ENCODE results near the gene TMEM129.

The TMEM129 gene

DNA sequence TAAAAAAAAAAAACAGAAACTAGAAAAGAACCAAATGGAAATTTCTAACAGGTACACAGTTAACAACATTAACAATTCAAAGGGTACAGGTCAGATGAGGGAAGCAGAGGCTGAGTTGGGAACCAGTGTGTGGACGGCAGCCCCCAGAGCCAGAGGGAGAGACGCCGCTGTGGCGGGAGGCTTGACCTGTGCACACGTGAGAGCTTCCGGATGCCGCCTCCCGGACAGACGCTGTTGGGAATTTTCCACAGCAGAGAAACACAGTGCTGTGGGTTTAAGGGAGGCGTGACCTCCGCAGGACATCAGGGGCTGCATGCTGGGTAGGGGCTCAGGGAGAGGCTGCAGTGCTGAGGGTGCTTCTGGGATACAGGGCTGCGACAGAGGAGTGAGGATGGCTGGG is 22.4 kb upstream of the TMEM129 start:
- DNase-seq, result no peak

DNA sequence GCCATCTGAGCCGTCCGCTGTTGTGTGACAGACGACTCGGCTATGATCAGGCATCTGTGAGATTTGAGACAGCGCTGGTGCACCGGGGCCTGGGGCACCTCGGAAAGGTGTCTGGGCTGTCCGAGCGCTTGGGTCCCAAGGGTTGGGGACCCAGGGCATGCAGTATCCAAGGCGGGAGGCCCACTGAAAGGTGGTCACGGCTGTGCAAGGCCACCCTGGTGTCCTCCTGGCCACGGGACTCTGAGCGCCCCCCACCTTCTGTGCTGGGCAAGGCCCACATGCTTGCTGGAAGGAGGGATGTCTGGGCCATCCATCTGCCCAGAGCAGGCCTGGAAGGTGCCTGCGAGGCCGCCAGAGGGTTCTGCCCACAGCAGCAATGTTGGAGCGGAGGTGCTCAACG is 20.1 kb upstream of the TMEM129 start:
- no peak for DNase-seq

DNA sequence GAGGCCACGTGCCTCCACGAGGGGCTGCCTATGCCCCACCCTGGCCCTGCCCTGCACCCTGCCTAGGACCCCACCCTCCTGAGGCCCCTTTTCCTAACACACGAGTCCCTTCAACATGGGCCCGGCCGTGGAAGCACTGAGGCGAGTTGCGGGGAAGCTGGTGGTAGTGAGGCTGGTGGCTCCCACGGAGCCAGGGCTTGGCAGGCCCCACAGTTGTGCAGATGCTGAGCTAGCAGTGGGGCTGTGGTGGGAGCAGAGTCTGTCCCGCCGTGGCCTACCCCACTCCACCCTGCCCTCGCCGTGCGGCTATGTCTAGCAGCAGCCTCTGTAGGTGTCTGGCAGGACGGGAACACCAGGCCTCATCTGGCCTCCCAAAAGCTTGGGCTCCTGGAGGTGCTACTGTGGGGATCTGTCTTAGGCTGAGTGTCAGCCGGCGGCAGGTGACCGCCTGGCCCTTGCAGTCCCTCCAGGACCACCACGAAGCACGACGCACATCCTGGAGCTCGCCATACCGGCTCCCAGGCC is 19.0 kb upstream of the TMEM129 start:
- DNase-seq, result no peak

DNA sequence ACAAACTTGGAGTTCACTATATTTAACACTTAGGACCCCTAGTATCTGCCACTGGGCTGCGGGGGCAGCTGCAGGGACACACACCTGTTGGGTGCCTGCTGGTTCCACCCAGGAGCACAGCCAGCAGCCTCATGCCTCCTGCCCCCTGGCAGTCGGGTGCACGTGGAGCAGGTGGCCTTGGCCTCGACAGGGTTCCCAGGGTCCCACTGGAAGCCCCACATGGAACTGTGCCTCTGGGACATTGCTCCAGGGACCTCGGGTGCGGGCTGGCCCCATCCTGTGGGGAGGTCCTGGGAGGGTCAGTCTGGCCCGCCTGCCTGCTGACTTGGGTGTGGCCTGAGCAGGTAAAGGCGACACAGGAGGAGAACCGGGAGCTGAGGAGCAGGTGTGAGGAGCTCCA is 18.2 kb upstream of the TMEM129 start:
- DNase-seq, result no peak

DNA sequence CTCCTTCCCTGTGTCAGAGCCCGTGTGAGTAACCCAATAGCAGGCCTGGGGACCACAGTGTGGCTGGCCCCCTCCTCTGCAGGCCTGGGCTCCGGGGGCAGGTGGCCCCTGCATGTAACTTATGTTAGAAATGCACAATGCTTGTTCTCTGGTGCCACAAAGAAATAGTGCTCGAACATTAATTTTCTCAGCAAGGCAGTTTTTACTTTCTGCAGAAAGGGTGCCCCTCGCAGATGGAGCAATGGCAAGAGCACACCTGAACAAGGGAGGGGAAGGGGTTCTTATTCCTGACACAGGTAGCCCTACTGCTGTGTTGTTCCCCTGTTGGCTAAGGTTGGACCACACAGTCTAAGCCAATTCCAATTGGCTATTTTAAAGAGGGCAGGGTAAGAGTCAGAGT is 17.3 kb upstream of the TMEM129 start:
- DNase-seq, result no peak

DNA sequence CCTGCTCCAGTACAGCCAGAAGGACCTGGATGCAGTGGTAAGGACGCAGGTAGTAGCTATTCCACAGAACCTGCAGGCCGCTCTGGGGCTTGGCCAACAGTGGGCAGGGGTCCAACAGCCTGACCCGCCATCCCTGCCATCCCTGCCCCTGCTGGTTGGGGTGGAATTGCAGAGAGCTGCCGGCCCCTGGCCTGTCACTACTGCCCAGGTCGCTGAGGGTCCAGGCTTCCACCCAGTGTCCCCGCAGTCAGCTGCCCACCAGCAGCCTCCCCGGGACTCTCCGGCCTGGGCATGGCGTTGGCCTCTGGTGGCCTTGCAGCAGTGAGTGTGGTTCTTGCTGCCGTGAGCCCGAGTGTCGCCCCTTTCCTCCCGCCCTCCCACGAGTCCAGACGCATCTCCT is 16.5 kb upstream of the TMEM129 start:
- DNase-seq, result no peak

DNA sequence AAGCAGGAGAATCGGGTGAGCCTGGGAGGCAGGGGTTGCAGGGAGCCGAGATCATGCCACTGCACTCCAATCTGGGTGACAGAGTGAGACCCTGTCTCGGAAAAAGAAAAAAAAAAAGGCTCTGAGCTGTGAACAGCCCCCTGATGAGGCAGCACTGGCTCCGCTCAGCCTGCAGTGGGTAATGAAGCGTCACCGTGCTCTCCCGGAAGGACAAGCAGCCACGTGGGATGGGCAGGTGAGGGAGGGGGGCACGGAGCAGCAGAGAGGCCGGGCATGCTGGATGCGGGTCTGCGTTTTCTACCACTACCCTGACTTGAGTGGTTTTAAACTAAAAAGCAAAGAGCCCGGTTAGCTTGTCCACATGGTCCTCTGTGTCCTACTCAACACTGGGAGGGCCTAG is 15.7 kb upstream of the TMEM129 start:
- DNase-seq, result no peak

DNA sequence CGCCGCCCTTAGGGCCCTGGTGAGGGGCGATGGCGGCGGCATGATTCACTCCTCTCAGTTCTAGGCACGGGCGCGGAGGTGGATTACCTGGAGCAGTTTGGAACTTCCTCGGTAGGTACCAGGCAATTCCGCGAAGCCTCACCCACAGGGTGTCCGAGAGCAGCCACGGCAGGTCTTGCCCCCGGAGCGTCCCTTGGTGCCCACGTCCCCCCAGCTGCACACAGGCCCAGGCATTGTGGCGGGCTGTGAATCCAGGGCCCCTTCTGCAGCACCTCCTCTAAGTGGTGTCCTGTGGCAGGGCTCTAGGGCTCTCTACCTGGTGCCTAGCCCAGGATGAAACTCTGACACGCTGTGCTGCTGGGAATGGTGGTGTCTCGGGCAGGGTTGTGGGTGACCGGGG is 14.1 kb upstream of the TMEM129 start:
- no peak for DNase-seq

DNA sequence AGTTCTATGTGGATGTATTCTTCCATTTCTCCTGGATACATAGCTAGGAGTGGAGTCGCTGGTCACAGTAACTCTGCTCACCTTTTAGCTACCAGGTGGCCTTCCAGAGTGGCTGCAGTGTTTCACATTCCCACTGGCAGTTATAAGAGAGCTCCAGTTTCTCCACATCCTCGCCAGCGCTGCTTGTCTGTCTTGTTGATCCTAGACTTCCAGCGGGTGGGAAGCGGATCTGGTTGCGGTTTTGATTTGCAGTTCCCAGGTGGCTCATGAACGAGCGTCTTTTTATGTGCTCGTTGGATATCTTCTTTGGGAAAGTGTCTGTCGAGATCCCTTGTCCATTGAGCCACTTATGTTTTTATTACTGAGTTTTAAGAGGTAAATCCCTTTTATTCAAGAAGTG is 11.8 kb upstream of the TMEM129 start:
- DNase-seq, result no peak

DNA sequence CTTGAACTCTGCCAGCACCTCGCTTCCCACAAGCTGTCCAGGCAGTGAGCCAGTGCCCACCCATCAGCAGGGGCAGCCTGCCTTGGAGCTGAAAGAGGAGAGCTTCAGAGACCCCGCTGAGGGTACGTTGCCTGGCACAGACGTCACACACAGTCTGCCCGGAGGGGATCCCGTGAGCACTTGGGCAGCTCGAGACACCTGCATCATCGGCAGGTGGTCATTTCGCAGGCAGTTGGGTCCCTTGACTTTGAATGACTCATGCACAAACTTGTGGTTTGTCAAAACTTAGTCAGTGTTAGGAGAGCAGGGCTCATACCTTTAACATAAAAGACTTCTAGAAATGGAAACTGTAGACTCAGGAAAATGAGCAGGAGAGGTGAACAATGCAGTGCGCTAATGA is 10.1 kb upstream of the TMEM129 start:
- DNase-seq, result no peak

DNA sequence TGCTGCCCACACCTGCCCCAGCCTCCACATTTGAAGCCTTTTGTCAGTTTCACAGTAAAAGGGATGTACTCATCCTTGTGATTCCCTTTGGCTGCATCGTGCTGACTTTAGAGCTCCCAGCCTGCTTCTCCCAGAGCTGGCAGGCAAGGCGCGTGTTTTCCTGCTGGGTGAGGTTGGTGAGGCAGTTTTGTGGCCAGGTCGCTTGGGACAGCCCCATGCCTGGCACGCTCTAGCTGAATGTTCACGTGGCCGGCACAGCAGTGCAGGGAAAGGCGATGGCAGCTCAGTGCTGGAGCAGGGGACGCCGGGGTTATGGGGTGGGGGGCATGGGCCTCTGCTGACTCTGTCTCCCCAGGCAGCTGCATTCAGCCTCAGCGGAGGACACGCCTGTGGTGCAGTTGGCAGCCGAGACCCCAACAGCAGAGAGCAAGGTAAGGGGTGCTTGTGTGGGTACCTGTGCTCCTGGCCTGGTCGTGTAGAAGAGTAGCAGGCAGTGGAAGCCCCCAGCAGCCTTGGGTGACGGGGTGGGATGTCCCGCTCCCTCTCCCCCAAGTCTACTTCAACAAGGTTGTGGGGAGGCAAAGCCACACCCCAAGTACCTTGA is 9.5 kb upstream of the TMEM129 start:
- DNase-seq, result no peak

DNA sequence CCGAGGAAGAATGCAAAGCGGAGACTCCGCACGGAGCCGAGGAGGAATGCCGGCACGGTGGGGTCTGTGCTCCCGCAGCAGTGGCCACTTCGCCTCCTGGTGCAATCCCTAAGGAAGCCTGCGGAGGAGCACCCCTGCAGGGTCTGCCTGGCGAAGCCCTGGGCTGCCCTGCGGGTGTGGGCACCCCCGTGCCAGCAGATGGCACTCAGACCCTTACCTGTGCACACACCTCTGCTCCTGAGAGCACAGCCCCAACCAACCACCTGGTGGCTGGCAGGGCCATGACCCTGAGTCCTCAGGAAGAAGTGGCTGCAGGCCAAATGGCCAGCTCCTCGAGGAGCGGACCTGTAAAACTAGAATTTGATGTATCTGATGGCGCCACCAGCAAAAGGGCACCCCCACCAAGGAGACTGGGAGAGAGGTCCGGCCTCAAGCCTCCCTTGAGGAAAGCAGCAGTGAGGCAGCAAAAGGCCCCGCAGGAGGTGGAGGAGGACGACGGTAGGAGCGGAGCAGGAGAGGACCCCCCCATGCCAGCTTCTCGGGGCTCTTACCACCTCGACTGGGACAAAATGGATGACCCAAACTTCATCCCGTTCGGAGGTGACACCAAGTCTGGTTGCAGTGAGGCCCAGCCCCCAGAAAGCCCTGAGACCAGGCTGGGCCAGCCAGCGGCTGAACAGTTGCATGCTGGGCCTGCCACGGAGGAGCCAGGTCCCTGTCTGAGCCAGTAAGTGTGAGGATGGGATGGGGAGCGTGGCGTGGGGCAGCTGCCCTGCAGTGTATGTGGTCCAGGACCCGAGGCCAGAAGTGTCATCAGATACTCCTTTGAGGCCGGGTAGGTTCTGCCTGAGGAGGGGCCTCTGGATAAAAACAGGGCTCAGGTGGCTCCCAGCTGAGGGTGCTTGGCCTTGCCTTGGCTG is 7.2 kb upstream of the TMEM129 start:
- DNase-seq, result no peak

DNA sequence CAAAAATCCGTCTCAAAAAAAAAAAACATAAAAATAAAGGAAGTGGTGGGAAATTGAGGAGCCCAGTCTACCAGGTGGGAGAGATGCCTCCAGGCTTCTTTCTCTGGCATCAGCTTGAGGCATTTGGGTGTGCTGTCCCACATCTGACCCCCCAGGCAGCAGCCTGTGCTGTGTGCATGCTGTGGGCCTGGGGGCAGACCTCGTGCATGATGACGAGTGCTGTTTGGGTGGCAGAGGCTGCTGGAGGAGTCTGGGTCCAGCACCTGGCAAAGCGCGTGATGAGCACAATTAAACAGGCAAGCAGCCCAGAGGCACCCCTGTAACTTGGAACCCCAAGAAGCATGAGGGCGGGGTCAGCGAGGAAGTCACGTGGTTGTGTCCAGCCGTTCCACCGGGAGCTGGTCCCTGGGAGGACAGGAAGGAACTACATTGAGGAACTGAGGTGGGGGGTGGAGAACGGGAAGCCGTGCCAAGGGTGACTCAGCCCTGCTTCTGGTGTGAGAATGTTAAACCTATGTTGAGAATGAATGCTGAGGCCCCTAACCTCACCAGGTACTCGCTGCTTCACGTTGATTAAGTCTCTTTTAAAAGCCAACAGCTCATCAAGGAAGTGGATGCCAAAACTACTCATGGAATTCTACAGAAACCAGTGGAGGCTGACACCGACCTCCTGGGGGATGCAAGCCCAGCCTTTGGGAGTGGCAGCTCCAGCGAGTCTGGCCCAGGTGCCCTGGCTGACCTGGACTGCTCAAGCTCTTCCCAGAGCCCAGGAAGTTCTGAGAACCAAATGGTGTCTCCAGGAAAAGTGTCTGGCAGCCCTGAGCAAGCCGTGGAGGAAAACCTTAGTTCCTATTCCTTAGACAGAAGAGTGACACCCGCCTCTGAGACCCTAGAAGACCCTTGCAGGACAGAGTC is 6.3 kb upstream of the TMEM129 start:
- peak; percentile 63 to 74 for DNase-seq

DNA sequence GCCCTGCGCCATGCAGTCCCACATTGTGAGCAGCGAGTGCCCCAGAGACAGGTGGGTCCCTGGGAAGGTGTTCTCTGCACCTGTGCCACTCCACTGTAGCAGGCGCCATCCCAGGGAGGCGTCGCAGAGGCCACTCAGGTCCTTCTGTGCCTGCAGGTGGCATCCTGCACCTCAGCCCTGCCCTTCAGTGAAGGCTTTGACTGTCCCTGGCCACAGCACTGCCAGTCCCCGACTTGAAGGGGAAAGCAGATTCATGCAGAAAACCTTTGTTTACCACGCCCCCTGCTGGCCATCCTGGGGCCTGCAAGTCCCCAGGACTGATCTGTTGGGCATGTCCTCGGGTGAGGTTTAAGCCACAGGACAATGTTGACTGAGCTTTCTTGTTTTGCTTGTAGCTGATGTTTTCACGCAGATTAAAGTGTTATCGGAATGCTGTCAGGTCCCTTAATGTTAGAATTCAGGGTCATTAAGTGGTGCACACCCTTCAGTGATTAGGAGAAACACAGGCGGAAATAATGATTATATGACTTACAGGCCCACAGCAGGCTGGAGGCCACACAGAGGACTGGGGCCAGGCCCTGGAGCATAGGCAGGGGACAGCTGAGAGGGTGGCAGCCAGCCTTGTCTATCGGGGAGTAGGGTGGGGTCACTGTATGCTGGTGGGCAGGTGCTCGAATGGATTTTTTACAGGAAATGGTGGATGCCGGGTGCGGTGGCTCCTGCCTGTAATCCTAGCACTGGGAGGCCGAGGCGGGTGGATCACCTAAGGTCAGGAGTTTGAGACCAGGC is 5.2 kb upstream of the TMEM129 start:
- DNase-seq, result peak; percentile 63 to 64

DNA sequence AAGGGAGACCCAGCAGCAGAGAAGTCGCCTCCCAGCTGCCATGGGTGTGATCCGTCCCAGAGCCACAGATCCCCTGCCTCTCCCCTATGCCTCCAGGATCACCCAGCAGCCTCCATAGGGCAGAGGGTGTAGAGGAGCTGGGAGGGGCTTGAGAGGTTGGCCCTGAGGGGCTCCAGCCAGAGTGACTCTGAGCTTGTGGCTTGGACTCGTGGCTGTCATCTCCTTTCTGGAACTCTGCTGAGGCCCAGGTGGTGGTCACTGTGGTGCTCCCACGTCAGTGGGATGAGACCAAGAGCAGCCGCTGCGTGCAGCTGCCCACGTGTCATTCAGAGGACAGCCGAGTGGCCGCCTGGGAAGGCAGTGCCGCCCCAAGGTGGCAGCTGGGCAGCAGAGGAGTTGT is 4.4 kb upstream of the TMEM129 start:
- DNase-seq, result no peak

DNA sequence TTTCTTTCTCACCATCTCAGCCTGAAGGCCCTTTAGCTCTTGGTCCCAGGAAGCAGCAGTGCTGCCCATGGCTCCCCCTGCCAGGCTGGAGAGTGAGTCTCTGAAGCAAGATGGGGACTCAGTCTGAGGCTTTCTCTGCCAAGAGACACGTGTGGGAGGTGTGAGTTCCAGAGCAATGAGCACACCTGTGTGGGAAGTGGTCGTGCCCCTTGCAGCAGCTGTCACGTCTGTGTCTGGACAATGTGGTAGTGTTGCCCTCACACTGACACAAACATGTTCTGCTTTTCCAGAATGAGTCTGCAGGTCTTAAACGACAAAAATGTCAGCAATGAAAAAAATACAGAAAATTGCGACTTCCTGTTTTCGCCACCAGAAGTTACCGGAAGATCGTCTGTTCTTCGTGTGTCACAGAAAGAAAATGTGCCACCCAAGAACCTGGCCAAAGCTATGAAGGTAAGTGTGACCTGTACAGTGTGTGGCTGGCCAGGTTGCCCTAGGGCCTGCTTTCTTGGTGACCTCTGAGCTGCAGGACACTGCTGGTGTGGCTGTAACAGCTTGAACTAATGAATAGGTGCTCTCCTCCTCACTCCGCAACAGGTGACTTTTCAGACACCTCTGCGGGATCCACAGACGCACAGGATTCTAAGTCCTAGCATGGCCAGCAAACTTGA is 2.1 kb upstream of the TMEM129 start:
- peak; percentile 64 to 70 for DNase-seq

DNA sequence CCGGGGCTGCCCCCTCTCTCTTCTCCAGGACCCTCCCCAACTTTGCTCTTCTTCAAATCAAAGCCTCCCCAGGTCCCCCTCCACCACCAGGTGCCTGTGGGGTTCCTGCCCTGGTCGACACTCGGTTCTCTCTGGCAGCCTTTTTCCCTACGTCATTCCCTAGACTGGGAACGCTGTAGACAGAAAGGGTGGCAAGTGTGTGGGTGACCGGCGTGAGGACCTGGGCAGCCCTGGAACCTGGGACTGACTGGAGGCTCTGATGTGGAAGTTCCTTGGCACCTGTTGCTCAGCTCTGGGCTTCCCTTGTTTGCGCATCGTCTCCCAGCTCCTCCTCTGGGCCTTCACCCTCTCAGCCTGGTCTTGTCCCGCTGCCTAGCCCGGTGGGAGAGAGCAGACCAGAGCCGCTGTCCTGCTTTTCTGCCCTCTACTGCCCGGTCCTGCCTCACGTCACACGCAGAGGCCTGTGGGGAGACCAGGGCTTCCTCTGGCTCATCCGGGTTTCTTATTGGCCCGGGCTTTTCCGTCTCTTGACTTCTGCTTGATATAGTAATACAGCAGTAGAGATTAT is 1.5 kb upstream of the TMEM129 start:
- peak; percentile 12 to 40 for DNase-seq

DNA sequence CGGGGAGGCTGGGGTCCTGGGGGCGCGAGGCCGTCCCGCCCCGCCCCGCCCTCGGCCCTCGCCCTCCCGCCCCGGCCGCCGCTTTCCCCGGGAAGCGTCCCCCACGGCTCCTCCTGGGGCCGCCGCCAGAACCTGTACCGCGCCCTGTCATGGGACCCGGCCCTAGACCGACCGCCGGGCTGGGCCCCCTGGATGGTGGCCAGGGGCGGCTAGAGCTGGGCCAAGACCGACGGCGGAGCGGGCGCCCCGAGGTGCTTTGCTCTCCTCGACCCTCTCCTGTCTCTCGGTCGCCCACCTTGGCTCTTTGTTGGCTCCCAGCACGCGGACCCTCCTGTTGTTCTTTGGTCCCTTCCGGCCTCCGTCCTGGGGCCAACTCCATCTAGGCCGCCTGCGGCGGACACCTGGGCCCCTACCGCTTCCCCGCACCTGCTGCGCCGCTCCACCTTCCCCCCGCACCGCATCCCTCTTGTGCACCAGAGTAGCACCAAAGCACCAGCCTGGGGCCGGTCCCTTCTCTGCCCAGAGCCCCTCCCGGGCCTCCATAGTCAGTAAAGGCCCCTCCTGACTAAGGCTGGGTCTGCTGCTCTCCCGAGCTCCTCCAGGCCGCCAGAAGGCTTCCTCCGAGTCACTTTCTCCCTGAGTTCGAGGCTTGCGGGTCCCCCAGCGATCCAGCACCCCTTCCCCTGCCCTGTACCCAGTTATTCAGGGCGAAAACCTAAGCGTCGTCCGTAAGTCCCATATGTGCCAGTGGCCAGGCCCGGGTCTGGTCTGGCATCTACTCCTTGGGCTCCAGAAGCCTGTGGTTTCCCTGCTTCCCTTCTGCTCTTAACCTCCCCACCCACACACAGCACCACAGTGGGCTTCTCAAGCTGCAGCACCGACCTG is 785 bp upstream of the TMEM129 start:
- no peak for DNase-seq

DNA sequence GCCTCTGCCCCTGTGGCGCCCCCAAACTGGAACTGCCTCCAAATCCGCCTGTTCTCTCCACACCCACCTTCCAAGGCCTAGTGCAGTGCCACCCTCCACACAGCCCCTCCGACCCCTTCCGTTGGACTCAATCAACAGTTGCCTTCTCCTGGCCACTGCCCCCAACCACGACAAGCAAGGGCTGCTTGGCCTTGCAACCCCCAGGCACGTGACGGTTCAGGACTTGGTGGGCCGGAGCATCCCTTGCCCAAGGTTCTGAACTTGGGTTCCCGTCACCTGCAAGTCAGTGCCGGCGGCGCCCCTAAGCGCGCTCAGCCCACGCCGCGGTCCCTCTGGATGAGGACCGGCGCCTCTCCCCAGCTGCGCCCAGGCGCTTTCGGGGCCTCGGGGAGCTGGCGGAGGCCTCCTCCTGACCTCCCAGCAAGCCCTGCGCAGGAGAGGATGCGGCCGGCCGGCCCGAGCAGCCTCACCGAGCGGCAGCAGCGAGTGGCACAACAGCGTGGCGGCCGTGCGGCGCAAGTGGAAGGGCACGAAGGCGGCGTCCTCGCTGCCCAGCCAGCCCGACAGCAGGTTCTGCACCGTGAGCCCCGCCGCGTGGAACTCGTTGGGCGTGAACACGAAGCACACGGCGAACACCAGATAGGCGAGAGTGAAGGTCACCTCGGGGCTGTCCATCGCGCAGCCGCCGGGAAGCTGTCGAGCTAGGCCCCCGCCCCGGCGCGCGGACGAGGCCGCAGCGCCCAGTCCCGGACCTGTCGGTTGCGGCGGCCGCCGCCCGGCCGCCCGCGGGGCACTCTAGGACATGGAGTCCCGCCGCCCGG is 750 bp downstream of the TMEM129 start:
- DNase-seq, result peak; percentile 15 to 31
